Esophagus squamous epithelium (tissue), 5 donors: ENCODE measurements around the gene ADAMTS8. TPM values are rescaled to one million over a fixed set of nuclear protein-coding genes. Genes with fewer than 3 reads are reported as not detected.

Experiments used
- DNase-seq: peaks from one replicate; lab custom pipeline; 2025; lab: John Stamatoyannopoulos, UW
- H3K27ac ChIP-seq, 4 donors: fragments of 200-600 bp; sonication (generic); one replicate each; pipeline ENCODE4 v1.5.1; 2016 to 2019; ENCODE audit warnings: mild to moderate bottlenecking in 1 of 4
- H3K27me3 ChIP-seq, 4 donors: fragments of 200-600 bp; sonication (generic); 1 replicate in 3 of 4; 2 replicates in 1 of 4; pipeline versions ENCODE4 v1.5.1 to v1.6.0; 2017 to 2021; ENCODE audit warnings: antibody characterized with exemption in 1 of 4
- H3K36me3 ChIP-seq, 3 donors: fragments of 200-600 bp; sonication (generic); one replicate each; pipeline ENCODE4 v1.5.1; 2016 to 2019
- H3K4me1 ChIP-seq, 3 donors: fragments of 200-600 bp; sonication (generic); one replicate each; pipeline ENCODE4 v1.5.1; 2017 to 2019
- H3K4me3 ChIP-seq, 4 donors: fragments of 200-600 bp; sonication (generic); 1 replicate in 3 of 4; 2 replicates in 1 of 4; pipeline ENCODE4 v1.5.1; 2016 to 2019; ENCODE audit warnings: mild to moderate bottlenecking in 2 of 4, moderate library complexity in 1 of 4
- H3K9me3 ChIP-seq, 3 donors: fragments of 200-600 bp; sonication (generic); one replicate each; pipeline ENCODE4 v1.5.1; 2016 to 2019
- CTCF ChIP-seq, 6 experiments: fragments of 450-650 bp in 4 of 6; fragments of 200-600 bp in 2 of 6; sonication (generic) in 2 of 6; IDR thresholded peaks; one replicate each; pipeline ENCODE4 v1.5.1; 2016 to 2019; ENCODE audit warnings: antibody characterized with exemption in 6 of 6, mild to moderate bottlenecking in 4 of 6, moderate library complexity in 4 of 6
- POLR2A ChIP-seq, 4 donors: fragments of 450-650 bp; IDR thresholded peaks; one replicate each; pipeline ENCODE4 v1.6.1; 2017; ENCODE audit warnings: antibody characterized with exemption in 4 of 4, mild to moderate bottlenecking in 4 of 4, moderate library complexity in 3 of 4
- WGBS, 2 donors: methylation state at CpG; one replicate each; pipeline ENCODE4 v1.1.5; 2018; 5-methylcytosine and 5-hydroxymethylcytosine counted together
- intact Hi-C: fragments of 100-400 bp; cut with DNase I; formaldehyde crosslinking; loops from one replicate; pipeline ENCODE4 v1.15.0; 2022
- total RNA-seq, 4 donors: library from RNA; depleted of rRNA; stranded (reverse); fragments of >200 nt; gene quantifications; one replicate each; pipeline ENCODE4 v1.1.0, GENCODE V29; 2016
- donor health status: DM: yes; HTN: yes; CAD: no.

ADAMTS8 gene
- total RNA-seq, 4 donors from 2014 or later, result 0.83 to 8.8 (median 1.8) TPM

GRCh38 chr11:130451231-130452019 is 23.0 kb upstream of the ADAMTS8 start:
- WGBS, 2 donors, result 67 to 78% methylated on average over 3 to 6 of the region's 6 CpGs
- peak overlapping the region in 2 of 4 donors; percentile 63 to 74 for H3K4me3 ChIP-seq
- intact Hi-C loops, result no loop called here
- no peaks in the 10 kb centered on the region for H3K36me3 ChIP-seq
- no peak for TF ChIP-seq CTCF (IDR thresholded peaks at IDR 0.05)
- TF ChIP-seq POLR2A (IDR thresholded peaks at IDR 0.05), result no peak
- no peaks in the 10 kb centered on the region for H3K9me3 ChIP-seq
- H3K4me1 ChIP-seq, result peaks cover 15 to 66% (median 18%) of the 10 kb centered on the region in 3 donors
- H3K27me3 ChIP-seq, result peaks cover 0 to 45% (median 0%) of the 10 kb centered on the region in 4 donors
- peak overlapping the region in 3 of 4 donors; percentile 22 to 81 (median 56) for H3K27ac ChIP-seq
- no peak for DNase-seq

- TF ChIP-seq POLR2A (IDR thresholded peaks at IDR 0.05), result peak in 2 of 4 donors; percentile 34 to 39
- peak in 3 of 6 experiments; percentile 24 to 34 (median 27) for TF ChIP-seq CTCF (IDR thresholded peaks at IDR 0.05)
- H3K4me1 ChIP-seq, result peaks cover 11 to 54% (median 15%) of the 10 kb centered on the region in 3 donors
- intact Hi-C loops, result loop anchor here (5.0 kb wide), 1 partner anchor 402 kb away; no protein-coding TSS in a partner anchor
Observed at GRCh38 chr11:130449996-130450769, 21.8 kb upstream of the ADAMTS8 start.

GRCh38 chr11:130449310-130449990 is 21.0 kb upstream of the ADAMTS8 start:
- peak overlapping the region; percentile 32 to 85 (median 70) for H3K27ac ChIP-seq
- H3K4me3 ChIP-seq, result peak overlapping the region; percentile 36 to 74 (median 55)
- no peaks in the 10 kb centered on the region for H3K36me3 ChIP-seq
- peaks cover 11 to 46% (median 15%) of the 10 kb centered on the region in 3 donors for H3K4me1 ChIP-seq
- DNase-seq, result no peak
- 0 to 10% methylated on average over 3 to 10 of the region's 64 CpGs for WGBS, 2 donors
- TF ChIP-seq POLR2A (IDR thresholded peaks at IDR 0.05), result no peak
- TF ChIP-seq CTCF (IDR thresholded peaks at IDR 0.05), result no peak
- intact Hi-C loops, result loop anchor here (5.0 kb wide), 1 partner anchor 403 kb away; no protein-coding TSS in a partner anchor
- H3K27me3 ChIP-seq, result peaks cover 0 to 45% (median 0%) of the 10 kb centered on the region in 4 donors
- no peaks in the 10 kb centered on the region for H3K9me3 ChIP-seq

More at GRCh38 chr11:130449996-130450769, 21.8 kb upstream of the ADAMTS8 start:
- Histone ChIP-seq H3K9me3 (no peaks in the 10 kb centered on the region), H3K27ac (peak overlapping the region; percentile 32 to 85 (median 70)), H3K4me3 (peak overlapping the region; percentile 36 to 74 (median 55)), H3K27me3 (peaks cover 0 to 45% (median 0%) of the 10 kb centered on the region in 4 donors), H3K36me3 (no peaks in the 10 kb centered on the region)
- WGBS, 2 donors, result 39 to 53% methylated on average over 14 to 17 of the region's 34 CpGs
- no peak for DNase-seq

GRCh38 chr11:130448416-130449309 is 20.3 kb upstream of the ADAMTS8 start, which contains the start of gene ADAMTS15:
TSS of gene ADAMTS15 (plus strand) at chr11:130448645. CDS start at chr11:130448974, 329 bp downstream.
- no peaks in the 10 kb centered on the region for H3K9me3 ChIP-seq
- peaks cover 11 to 39% (median 15%) of the 10 kb centered on the region in 3 donors for H3K4me1 ChIP-seq
- H3K36me3 ChIP-seq, result no peaks in the 10 kb centered on the region
- TF ChIP-seq POLR2A (IDR thresholded peaks at IDR 0.05) (peak in 2 of 4 donors; percentile 50 to 56), CTCF (IDR thresholded peaks at IDR 0.05) (no peak)
- 0 to 2% methylated on average over 3 to 17 of the region's 75 CpGs for WGBS, 2 donors
- peaks cover 0 to 45% (median 0%) of the 10 kb centered on the region in 4 donors for H3K27me3 ChIP-seq
- intact Hi-C loops, result loop anchor here (5.0 kb wide), 1 partner anchor 404 kb away; no protein-coding TSS in a partner anchor
- H3K27ac ChIP-seq, result peak within 1 kb of the TSS; percentile 32 to 85 (median 70)
- peak within 1 kb of the TSS; percentile 36 to 74 (median 55) for H3K4me3 ChIP-seq
- no peak for DNase-seq
